HPDE6-E6E7 (cell line): ENCODE data around the gene DNAJC2.
"Not testable (repeated sequence)": the region's sequence is repeated elsewhere in the genome, so short reads cannot be mapped to it uniquely, and the experiment has no call there.

Source experiments
- DNase-seq: peaks from one replicate; pipeline ENCODE4 v3.0.0; 2011; ENCODE audit warnings: missing footprints; ENCODE audit errors: extremely low spot score

DNAJC2 gene

GRCh38 chr7:103273374-103273773 is 71.2 kb downstream of the DNAJC2 start:
- not testable (repeated sequence) for DNase-seq

GRCh38 chr7:103266229-103266628 is 78.3 kb downstream of the DNAJC2 start:
- not testable (repeated sequence) for DNase-seq

GRCh38 chr7:103264054-103264453 is 80.5 kb downstream of the DNAJC2 start:
- DNase-seq = not testable (repeated sequence)
